Type B pancreatic cell (in vitro differentiated cells): Measurements from ENCODE around the gene SLC1A1. TPM values are rescaled to one million over a fixed set of nuclear protein-coding genes. Genes with fewer than 3 reads are reported as not detected.

Experiments
- DNase-seq: peaks from one replicate; pipeline ENCODE4 v3.0.0; 2021; ENCODE audit warnings: mixed read lengths; ENCODE audit not compliant: unreplicated experiment; ENCODE audit errors: extremely low spot score
- H3K27ac Mint-ChIP-seq: 2 replicates; pipeline ENCODE4 v1.8.0; 2021; ENCODE audit warnings: mild to moderate bottlenecking, mixed read lengths
- H3K27me3 Mint-ChIP-seq: 2 replicates; pipeline ENCODE4 v1.8.0; 2021; ENCODE audit warnings: mixed read lengths
- H3K36me3 Mint-ChIP-seq: 2 replicates; pipeline ENCODE4 v1.8.0; 2021; ENCODE audit warnings: mixed read lengths
- H3K4me1 Mint-ChIP-seq: one replicate; pipeline ENCODE4 v1.8.0; 2021; ENCODE audit warnings: mixed read lengths; ENCODE audit not compliant: unreplicated experiment
- H3K4me3 Mint-ChIP-seq: 2 replicates; pipeline ENCODE4 v1.8.0; 2021; ENCODE audit warnings: mild to moderate bottlenecking, mixed read lengths
- H3K9me3 Mint-ChIP-seq: 2 replicates; pipeline ENCODE4 v1.8.0; 2021; ENCODE audit warnings: mixed read lengths
- CTCF ChIP-seq: fragments of 200-600 bp; sonication (generic); conservative IDR thresholded peaks from 2 replicates; pipeline ENCODE4 v1.5.0; 2021; ENCODE audit warnings: antibody characterized with exemption, mild to moderate bottlenecking
- total RNA-seq: library from RNA; stranded (reverse); gene quantifications from 2 replicates; pipeline ENCODE4 v1.2.1, GENCODE V29; 2021; ENCODE audit warnings: low replicate concordance

SLC1A1 gene
- total RNA-seq, 1 donor from 2014 or later, result 6.0 TPM

GRCh38 chr9:4581861-4582565 is 91.7 kb downstream of the SLC1A1 start:
- Mint-ChIP-seq H3K36me3 (peaks cover 7% of the 10 kb centered on the region), H3K9me3 (no peaks in the 10 kb centered on the region), H3K27ac (no peak overlapping the region), H3K27me3 (no peaks in the 10 kb centered on the region), H3K4me3 (no peak overlapping the region), H3K4me1 (no peaks in the 10 kb centered on the region)
- TF ChIP-seq CTCF, result no peak
- no peak for DNase-seq

- no peak for DNase-seq
- Mint-ChIP-seq H3K4me3 (no peak overlapping the region), H3K36me3 (peaks cover 5% of the 10 kb centered on the region), H3K4me1 (no peaks in the 10 kb centered on the region), H3K9me3 (no peaks in the 10 kb centered on the region), H3K27me3 (no peaks in the 10 kb centered on the region), H3K27ac (no peak overlapping the region)
- TF ChIP-seq CTCF, result no peak
These were observed 92.7 kb downstream of the SLC1A1 start for GRCh38 chr9:4583001-4583400.

- Mint-ChIP-seq H3K4me3 (no peak overlapping the region), H3K36me3 (peaks cover 5% of the 10 kb centered on the region), H3K27ac (no peak overlapping the region), H3K27me3 (no peaks in the 10 kb centered on the region), H3K9me3 (no peaks in the 10 kb centered on the region), H3K4me1 (no peaks in the 10 kb centered on the region)
- no peak for DNase-seq
- TF ChIP-seq CTCF, result no peak
These were observed 94.4 kb downstream of the SLC1A1 start for GRCh38 chr9:4584636-4585035.

- no peak for TF ChIP-seq CTCF
- Mint-ChIP-seq H3K4me1 (no peaks in the 10 kb centered on the region), H3K27ac (no peak overlapping the region), H3K4me3 (no peak overlapping the region), H3K9me3 (no peaks in the 10 kb centered on the region), H3K27me3 (no peaks in the 10 kb centered on the region), H3K36me3 (peaks cover 5% of the 10 kb centered on the region)
- DNase-seq, result no peak
These were observed 94.9 kb downstream of the SLC1A1 start for GRCh38 chr9:4585135-4585534.

GRCh38 chr9:4588721-4589120 is 98.5 kb downstream of the SLC1A1 start:
- H3K27ac Mint-ChIP-seq, result no peak overlapping the region
- TF ChIP-seq CTCF, result no peak
- no peaks in the 10 kb centered on the region for H3K9me3 Mint-ChIP-seq
- peaks cover 4% of the 10 kb centered on the region for H3K4me1 Mint-ChIP-seq
- H3K36me3 Mint-ChIP-seq, result peaks cover 2% of the 10 kb centered on the region
- DNase-seq, result no peak
- no peak overlapping the region for H3K4me3 Mint-ChIP-seq
- no peaks in the 10 kb centered on the region for H3K27me3 Mint-ChIP-seq
